Mesodermal cell (in vitro differentiated cells): ENCODE measurements around the gene COPB1.

Source experiments
- H3K27ac ChIP-seq: 2 replicates; pipeline ENCODE4 v1.7.0; 2013; ENCODE audit warnings: mild to moderate bottlenecking, low read depth, low read length, moderate library complexity; ENCODE audit not compliant: severe bottlenecking
- H3K36me3 ChIP-seq: 2 replicates; pipeline ENCODE4 v1.7.1; 2013; ENCODE audit warnings: mild to moderate bottlenecking, low read length, moderate library complexity; ENCODE audit not compliant: control insufficient read depth, insufficient read depth
- H3K4me1 ChIP-seq: one replicate; pipeline ENCODE4 v1.7.1; 2013; ENCODE audit warnings: mild to moderate bottlenecking, low read length; ENCODE audit not compliant: insufficient read depth, control insufficient read depth, poor library complexity, severe bottlenecking
- H3K4me3 ChIP-seq: 2 replicates; pipeline ENCODE4 v1.7.0; 2013; ENCODE audit warnings: low read length, control low read depth, mild to moderate bottlenecking; ENCODE audit not compliant: insufficient read depth, poor library complexity, severe bottlenecking; ENCODE audit errors: extremely low read depth
- H3K9me3 ChIP-seq: 2 replicates; pipeline ENCODE4 v1.7.1; 2013; ENCODE audit warnings: mild to moderate bottlenecking, low read length, moderate library complexity; ENCODE audit not compliant: control insufficient read depth
- WGBS, 2 experiments: methylation state at CpG; one replicate each; pipeline ENCODE4 v1.1.5; 2013; ENCODE audit warnings: missing lambda C conversion rate in 2 of 2; ENCODE audit not compliant: insufficient coverage in 2 of 2; 5-methylcytosine and 5-hydroxymethylcytosine counted together

The COPB1 gene

GRCh38 chr11:14506532-14506931 lies 6.9 kb upstream of the COPB1 start:
- H3K9me3 ChIP-seq = no peaks in the 10 kb centered on the region
- WGBS, 2 experiments = 70 to 100% methylated on average over 1 to 2 of the region's 3 CpGs
- peaks cover 66% of the 10 kb centered on the region for H3K36me3 ChIP-seq
- no peak overlapping the region for H3K4me3 ChIP-seq
- H3K27ac ChIP-seq = no peak overlapping the region
- H3K4me1 ChIP-seq = no peaks in the 10 kb centered on the region

DNA sequence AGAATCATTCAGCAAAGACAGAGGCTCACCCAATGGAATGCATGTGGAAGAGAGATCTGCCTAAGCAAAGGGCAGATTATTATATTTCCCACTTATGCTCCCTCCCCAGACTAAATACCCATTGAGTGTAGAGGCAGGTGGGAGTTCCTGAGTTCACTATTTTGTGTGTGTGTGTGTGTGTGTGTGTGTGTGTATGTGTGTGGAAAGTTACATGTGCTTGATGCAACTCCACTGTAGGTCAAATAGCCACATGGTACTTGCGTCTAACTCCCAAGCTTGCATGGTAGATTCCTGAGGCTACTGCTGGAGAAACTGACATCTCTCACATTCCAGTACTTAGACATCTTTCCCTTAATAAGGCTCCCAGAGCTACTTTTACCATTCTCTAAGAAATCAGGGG lies 3.4 kb upstream of the COPB1 start:
- peaks cover 40% of the 10 kb centered on the region for H3K36me3 ChIP-seq
- H3K27ac ChIP-seq = no peak overlapping the region
- H3K4me3 ChIP-seq = no peak overlapping the region
- H3K4me1 ChIP-seq = no peaks in the 10 kb centered on the region
- H3K9me3 ChIP-seq = no peaks in the 10 kb centered on the region
- 100% methylated on average over 1 of the region's 1 CpG; no CpG with 5 or more reads in 1 of the 2 experiments for WGBS, 2 experiments

GRCh38 chr11:14502039-14502438 lies 2.4 kb upstream of the COPB1 start:
- Histone ChIP-seq H3K4me1 (no peaks in the 10 kb centered on the region), H3K4me3 (no peak overlapping the region), H3K9me3 (no peaks in the 10 kb centered on the region), H3K36me3 (peaks cover 44% of the 10 kb centered on the region), H3K27ac (no peak overlapping the region)
- WGBS, 2 experiments = 96 to 100% methylated on average over 4 of the region's 4 CpGs

GRCh38 chr11:14500181-14500651 lies 605 bp upstream of the COPB1 start:
- H3K27ac ChIP-seq = peak overlapping the region; percentile 90
- 17 to 41% methylated on average over 4 of the region's 6 CpGs for WGBS, 2 experiments
- no peaks in the 10 kb centered on the region for H3K4me1 ChIP-seq
- peaks cover 39% of the 10 kb centered on the region for H3K36me3 ChIP-seq
- H3K9me3 ChIP-seq = no peaks in the 10 kb centered on the region
- peak overlapping the region; percentile 83 for H3K4me3 ChIP-seq

DNA sequence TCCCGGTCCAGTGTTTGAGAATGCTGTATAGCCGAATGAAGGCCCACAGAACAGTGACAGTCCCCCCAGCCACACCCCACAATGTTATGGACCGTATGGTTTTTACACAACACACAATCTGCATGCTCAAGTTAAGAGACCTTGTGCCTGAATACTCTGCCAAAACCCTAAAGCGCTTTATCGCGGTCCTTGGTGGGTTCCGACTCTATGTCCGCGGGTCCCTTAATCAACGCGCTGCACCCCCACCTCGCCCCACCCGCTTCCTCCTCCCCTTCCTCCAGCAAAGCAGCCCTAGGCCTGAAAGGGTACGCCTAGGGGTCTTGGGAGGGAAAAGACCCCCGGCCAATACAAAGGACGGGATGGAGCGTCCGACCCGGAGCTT lies 442 bp downstream of the COPB1 start:
- peaks cover 36% of the 10 kb centered on the region for H3K36me3 ChIP-seq
- no peaks in the 10 kb centered on the region for H3K4me1 ChIP-seq
- H3K9me3 ChIP-seq = no peaks in the 10 kb centered on the region
- H3K27ac ChIP-seq = peak overlapping the region; percentile 52
- H3K4me3 ChIP-seq = peak overlapping the region; percentile 83
- 0% methylated on average over 5 to 8 of the region's 19 CpGs for WGBS, 2 experiments

- H3K9me3 ChIP-seq = no peaks in the 10 kb centered on the region
- H3K27ac ChIP-seq = no peak overlapping the region
- no peaks in the 10 kb centered on the region for H3K4me1 ChIP-seq
- H3K4me3 ChIP-seq = no peak overlapping the region
- H3K36me3 ChIP-seq = peaks cover 89% of the 10 kb centered on the region
- no CpG with 5 or more reads among the region's 3 CpGs for WGBS, 2 experiments
Measured at GRCh38 chr11:14480716-14481115, 18.9 kb downstream of the COPB1 start.

DNA sequence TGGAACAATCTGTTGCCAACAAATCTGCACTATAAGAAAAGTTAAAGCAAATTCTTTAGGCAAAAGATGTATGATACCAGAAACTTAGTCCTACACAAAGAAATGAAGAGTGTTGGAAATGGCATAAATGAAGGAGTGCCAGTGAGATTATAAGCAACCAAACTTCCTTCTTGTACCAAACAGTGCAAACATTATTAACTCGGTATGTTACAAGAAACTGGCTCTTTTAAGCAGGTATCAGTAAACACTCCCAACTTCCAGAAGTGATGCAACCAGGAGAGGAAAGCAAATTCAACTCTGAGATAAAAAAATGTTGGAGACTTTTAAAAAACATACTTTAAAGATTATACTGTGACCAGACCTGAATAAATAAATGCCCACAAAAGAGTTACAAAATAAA lies 28.5 kb downstream of the COPB1 start:
- no peak overlapping the region for H3K4me3 ChIP-seq
- WGBS, 2 experiments = 83% methylated on average over 1 of the region's 1 CpG; no CpG with 5 or more reads in 1 of the 2 experiments
- H3K4me1 ChIP-seq = no peaks in the 10 kb centered on the region
- peaks cover 94% of the 10 kb centered on the region for H3K36me3 ChIP-seq
- H3K9me3 ChIP-seq = no peaks in the 10 kb centered on the region
- H3K27ac ChIP-seq = no peak overlapping the region

DNA sequence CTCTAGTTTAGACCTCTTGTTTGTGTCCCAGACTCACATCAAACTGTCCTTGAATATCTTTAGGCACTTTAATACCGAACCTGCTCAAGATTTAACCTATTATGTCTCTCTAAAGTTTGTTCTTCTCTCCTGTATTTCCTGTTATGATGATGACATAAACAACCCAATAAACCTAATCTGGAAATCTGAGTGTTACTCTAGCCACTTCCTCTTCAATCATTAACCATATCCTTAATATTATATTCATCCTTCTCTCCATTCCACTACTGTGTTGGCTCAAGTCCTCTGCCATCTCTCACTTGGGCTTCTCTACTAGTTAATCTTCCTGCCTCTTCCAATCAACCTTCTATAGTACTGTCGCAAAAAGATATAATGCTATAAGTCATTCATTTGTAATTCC lies 36.0 kb downstream of the COPB1 start:
- Histone ChIP-seq H3K36me3 (peaks cover 95% of the 10 kb centered on the region), H3K4me3 (no peak overlapping the region), H3K9me3 (no peaks in the 10 kb centered on the region), H3K4me1 (no peaks in the 10 kb centered on the region), H3K27ac (no peak overlapping the region)
- WGBS, 2 experiments = 100% methylated on average over 2 of the region's 2 CpGs

GRCh38 chr11:14460147-14460546 lies 39.5 kb downstream of the COPB1 start:
- Histone ChIP-seq H3K27ac (no peak overlapping the region), H3K36me3 (peaks cover 89% of the 10 kb centered on the region), H3K9me3 (no peaks in the 10 kb centered on the region), H3K4me3 (no peak overlapping the region), H3K4me1 (no peaks in the 10 kb centered on the region)

GRCh38 chr11:14458377-14458776 lies 41.2 kb downstream of the COPB1 start:
- no peak overlapping the region for H3K4me3 ChIP-seq
- no peaks in the 10 kb centered on the region for H3K9me3 ChIP-seq
- H3K27ac ChIP-seq = no peak overlapping the region
- no peaks in the 10 kb centered on the region for H3K4me1 ChIP-seq
- peaks cover 85% of the 10 kb centered on the region for H3K36me3 ChIP-seq
- 85 to 96% methylated on average over 2 to 3 of the region's 3 CpGs for WGBS, 2 experiments

- no peaks in the 10 kb centered on the region for H3K4me1 ChIP-seq
- WGBS, 2 experiments = 89 to 100% methylated on average over 2 of the region's 3 CpGs
- no peak overlapping the region for H3K4me3 ChIP-seq
- H3K9me3 ChIP-seq = peaks cover 4% of the 10 kb centered on the region
- H3K27ac ChIP-seq = peak overlapping the region; percentile 52
- H3K36me3 ChIP-seq = peaks cover 83% of the 10 kb centered on the region
Measured at GRCh38 chr11:14455648-14456430, 43.8 kb downstream of the COPB1 start.
